C4-2B (cell line): ENCODE measurements around the gene C1orf21.

Source experiments
- ZFX ChIP-seq: fragments of 450-650 bp; IDR thresholded peaks from 2 replicates; pipeline ENCODE4 v1.6.1; 2017
- TF ChIP-seq, protein P1 (sequence below): fragments of 450-650 bp; conservative IDR thresholded peaks from 2 replicates; pipeline ENCODE4 v1.5.1; 2017; ENCODE audit warnings: mild to moderate bottlenecking

DNA sequence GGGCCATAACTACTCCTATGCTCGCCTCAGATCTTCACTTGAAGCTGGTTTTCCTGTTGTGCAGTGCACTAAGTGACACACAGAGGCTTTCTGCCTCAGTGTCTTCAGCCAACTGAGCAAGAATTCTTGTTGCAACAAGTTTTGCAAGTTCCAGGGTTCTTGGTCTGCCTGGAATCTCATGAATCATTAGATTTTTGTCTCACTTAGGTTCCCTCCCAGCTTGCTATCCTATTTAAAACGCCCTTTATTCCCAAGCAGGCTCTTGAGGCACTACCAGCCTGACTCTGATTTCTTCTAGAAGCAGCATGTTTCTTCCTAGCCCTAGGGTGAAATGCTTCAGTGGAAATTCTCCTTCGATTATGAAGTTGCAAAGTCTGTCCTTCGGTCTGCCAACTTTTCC, 158.8 kb downstream of the C1orf21 start:
- TF ChIP-seq, protein P1, sequence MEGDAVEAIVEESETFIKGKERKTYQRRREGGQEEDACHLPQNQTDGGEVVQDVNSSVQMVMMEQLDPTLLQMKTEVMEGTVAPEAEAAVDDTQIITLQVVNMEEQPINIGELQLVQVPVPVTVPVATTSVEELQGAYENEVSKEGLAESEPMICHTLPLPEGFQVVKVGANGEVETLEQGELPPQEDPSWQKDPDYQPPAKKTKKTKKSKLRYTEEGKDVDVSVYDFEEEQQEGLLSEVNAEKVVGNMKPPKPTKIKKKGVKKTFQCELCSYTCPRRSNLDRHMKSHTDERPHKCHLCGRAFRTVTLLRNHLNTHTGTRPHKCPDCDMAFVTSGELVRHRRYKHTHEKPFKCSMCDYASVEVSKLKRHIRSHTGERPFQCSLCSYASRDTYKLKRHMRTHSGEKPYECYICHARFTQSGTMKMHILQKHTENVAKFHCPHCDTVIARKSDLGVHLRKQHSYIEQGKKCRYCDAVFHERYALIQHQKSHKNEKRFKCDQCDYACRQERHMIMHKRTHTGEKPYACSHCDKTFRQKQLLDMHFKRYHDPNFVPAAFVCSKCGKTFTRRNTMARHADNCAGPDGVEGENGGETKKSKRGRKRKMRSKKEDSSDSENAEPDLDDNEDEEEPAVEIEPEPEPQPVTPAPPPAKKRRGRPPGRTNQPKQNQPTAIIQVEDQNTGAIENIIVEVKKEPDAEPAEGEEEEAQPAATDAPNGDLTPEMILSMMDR: no peak
- TF ChIP-seq ZFX: no peak
